Activated gamma-delta T cell (primary cell): ENCODE measurements around the gene SCMH1.
"Not testable (repeated sequence)": the region's sequence is repeated elsewhere in the genome, so short reads cannot be mapped to it uniquely, and the experiment has no call there.

Source experiments
- DNase-seq: peaks from one replicate; lab custom pipeline; 2025; lab: John Stamatoyannopoulos, UW

SCMH1 gene

DNA sequence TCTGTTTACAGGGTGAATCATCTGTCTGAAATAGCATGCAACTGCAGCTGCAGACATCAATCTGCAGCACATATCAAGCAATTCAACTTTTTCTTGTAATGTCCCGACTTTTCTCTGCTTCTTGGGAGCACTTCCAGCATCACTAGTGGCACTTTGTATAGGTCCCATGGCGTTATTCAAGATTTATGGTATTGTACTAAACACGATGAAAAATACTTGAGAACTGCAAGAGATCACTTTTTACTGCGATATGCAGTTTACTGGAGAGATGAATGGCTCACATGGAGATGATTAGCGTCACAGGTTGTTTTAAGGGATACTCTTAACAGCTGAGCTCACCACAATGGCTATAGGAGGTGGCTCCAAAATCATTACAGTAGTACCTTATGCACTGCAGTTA lies 7.2 kb upstream of the SCMH1 start:
- no peak for DNase-seq

DNA sequence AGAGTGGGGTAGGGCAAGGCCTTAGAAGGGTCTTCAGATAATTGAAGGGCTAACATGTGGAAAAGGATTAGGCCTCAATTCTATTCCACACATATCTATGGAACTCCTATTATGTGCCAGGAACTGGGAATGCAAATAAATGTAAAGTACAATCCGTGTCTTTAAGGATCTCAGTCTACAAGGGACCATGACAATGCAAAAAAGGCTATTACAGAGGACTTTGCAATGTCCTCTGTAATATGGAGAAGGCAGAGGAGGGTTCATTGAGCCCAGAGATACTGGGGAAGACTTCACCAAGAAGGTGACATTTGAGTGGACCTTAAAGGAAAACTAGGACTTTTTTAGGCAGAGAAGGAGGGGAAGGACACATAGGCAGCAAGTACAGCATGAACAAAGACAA lies 4.5 kb upstream of the SCMH1 start:
- DNase-seq = no peak

DNA sequence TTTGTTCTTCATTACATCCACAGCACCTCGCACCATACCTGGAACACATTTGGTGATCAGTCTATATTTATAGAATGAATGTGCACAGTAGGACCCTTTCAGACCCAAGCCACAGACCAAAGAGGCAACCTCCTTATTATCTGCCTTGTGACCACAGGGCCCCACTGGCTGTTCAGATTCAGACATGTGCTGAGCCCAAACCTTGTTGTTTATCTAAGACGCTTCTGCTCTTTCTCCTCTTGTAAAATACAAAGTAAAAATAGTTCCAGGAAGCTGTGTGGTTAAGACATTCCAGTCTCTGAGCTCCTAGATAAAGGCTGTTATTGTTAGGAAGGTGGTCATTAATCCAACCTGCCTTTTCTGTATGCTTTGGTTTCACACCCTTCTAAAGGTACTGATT lies 3.6 kb upstream of the SCMH1 start:
- DNase-seq = no peak

DNA sequence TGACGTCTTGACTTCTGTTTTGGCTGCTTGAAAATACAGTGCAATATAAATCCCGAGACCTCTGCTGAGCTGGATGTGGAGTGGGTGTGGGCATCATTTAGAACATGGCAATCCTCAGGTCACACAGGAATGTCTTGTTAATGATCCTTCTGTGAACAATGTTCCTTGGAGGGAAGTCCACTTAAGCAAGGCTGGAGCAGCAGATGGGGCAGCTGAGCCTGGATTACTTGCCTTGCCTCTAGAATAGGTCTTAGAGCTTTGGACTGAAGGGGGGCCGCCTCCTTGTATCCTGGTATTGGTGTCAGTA lies 926 bp upstream of the SCMH1 start:
- no peak for DNase-seq

DNA sequence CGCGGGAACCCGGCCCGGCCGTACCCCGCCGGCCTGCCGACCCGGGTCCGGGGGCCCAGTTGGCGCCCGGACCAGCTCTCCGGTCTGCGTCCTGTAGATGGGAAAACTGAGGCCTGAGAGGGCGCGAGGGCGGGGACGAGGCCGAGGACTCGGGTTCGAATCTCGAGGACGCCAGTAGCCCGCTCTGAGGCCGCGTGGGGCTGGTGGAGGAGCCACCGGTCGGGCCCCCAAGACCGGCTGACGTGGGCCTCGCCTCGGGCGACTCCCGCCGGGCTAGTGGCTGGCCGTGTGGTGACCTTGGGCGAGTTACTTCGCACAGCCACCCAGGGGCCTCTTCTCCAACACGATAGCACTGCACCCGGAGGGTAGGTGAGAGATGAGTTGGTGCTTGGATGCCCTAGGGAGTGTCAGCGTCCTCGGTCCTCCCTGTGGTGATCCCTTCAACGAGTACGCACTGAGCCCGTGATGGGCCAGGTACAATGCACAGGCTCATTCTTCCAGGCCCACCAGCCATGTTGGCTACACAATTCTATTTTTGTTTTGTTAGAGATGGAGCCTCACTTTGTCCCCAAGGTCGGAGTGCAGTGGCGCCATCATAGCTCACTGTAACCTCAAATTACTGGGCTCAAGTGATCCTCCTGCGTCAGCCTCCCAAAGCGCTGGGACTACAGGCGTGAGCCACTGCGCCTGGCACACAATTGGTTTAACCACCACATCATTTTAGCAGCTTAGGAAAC lies 404 bp upstream of the SCMH1 start:
- DNase-seq = peak; percentile 22

DNA sequence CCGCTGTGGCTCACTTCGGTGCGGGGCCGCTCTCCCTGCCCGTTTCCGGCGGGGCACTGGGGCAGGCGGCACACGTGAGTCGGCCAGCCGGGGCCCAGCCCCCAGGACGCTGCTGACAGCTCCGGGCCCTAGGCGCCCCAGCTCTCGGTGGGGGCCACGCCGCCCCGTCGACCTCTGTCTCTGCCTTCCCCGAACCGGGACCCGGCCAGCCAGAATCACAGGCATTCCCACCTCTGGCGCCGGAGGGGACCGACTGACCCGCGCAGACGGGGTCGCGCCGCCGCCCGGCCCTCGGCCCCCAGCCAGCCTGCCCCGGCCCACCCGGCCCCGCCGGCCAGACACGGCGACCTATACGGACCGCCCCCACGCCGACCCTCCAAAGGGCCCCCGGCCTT lies 755 bp downstream of the SCMH1 start:
- peak; percentile 26 for DNase-seq

DNA sequence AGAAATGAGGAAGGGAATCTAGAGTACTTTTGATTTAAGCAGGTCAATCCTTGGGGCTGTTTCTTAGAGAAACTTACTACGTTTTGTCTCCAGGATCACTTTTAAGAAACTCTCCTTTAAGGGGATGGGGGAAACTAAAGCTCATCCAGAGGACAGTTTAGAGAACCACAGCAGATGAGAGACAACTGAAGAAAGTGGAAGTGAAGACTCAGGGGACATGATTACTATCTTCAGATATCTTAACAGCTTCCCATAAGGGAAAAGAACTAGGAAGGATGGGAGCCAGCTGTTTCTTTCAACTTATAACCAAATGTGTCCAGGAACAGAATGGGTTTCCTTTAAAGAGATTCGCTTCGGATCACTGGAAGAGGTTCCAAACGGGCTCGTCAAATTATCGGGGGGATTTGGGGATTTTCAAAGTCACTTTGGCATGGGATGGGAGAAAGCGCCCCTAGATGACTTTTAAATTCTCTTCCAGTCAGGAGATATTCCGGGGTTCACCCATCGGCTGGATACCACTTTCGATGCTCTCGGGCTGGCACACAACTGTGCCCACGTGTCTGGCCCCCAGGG lies 1.2 kb downstream of the SCMH1 start:
- DNase-seq = no peak

DNA sequence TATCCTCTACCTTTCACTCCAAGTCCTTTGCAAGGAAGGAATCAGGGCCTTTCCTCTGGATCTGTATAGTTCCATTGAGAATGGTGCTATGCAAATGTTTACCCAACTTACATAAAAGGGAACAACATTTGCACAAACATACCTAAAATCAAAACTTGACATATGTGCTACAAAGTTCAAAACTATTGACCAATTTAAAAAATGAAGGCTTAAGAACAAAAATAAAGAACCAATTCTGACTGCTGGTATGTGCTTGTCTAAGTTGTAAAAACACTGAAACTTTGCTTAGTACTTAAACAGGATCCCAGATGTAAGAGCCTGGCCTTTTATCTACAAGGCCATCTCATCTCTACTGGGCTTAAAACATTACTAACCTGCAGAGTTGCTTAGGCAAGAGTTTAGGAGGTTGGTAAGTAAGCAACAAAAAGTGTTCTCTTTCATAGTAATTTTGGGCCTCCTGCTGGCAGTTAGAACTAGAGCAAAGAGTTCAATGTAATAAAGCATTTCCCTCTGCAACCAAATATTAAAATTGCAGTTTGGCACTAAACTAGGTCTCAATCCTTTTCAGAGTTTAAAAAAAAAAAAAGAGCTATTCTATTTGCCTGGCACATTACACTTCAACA lies 2.0 kb downstream of the SCMH1 start:
- no peak for DNase-seq

DNA sequence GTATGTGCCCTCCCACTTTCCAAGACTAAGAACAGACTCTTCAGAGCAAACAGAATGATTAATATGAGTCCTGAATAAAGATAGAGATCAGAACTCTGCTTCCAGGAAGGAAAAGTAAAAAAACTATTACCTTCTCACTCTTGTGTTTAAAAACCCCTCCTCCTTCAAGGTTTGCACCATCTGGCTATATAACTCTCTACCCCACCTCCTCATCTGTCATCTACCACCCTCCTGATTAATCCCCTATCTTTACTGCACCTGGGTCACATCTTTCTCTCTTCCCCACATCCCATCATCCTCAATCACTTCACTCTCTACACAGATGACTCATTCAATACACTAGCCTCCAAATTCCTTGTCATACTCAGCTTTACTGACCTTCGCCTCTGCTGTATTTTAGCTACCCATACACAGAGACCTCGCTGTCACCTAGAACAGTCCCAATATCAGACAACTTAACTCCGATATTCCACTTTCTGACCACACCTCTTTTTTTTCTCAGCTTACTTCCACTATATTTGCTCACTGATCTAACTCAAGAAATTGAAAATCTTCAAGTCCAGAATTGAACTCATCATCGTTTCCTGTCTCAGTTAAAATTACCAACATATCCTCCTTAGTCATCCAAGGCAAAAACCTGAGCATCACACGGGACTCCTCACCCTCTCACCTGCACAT lies 3.7 kb downstream of the SCMH1 start:
- no peak for DNase-seq

DNA sequence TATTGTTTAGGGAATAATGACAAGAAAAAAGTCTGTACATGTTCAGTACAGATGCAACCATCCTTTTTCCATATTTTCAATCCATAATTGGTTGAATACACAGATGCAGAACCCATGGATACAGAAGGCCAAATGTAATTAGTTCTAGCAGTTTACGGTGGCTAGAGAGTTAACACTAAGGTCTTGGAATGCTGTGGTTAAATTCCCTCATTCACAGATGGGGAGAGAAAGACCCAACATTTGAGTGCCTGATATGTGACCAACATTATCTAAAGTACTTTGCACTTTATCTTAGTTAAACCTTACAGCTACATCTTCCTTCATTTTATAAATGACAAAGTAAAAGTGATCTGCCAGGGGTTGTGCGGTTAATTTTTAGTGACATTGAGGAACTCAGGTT lies 5.3 kb downstream of the SCMH1 start:
- no peak for DNase-seq

DNA sequence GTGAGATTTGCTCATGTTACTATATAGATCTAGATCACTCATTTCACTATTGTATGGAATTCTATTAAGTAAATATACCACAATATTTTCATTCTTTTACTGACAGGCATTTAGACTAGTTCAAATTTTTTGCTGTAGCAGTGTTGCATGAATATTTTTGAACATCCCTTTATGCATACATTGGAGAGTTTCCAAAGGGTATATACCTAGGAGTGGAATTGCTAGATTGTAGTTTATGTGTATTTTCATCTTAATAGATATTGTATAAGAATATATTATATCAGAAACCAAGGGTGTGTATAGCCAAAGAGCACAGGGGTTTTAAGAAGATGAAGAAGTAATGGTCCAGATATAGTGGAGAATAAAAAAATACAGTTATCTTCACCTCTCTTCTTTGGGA lies 6.2 kb downstream of the SCMH1 start:
- no peak for DNase-seq

DNA sequence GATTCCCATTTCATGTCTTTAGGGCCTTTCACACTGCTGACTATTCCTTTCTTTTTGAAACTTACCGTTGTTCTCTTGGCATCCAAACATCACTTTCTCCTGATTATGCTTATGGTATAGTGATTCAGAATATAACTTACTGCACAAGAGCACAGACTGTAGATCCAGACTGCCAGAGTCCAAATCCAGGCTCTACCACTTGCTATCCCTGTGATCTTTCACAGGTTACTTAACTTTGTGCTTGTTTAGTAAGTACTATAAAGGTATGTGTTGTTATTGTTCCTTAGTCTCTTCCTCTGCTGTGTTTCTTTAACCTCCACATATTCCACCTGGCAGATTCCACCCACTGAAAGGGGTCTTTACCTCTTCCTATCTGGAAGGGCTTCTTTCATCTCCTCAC lies 8.4 kb downstream of the SCMH1 start:
- no peak for DNase-seq

DNA sequence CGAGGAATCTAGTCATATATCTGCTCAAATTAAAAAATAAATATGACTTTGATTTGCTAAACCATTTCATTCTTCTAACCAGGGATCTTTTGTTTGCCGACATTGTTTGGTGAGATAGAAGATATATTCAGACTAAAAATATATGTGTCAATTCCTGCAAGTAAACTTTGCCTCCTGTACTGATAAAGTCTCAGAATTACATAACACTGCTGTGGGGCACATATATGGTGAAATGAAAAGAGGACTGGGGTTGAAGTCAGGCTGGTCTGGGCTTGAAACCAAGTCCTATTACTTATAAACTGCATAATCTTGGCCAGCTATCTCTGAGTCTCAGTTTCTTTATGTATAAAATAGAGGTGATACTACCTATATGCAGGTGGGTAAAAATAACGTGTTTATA lies 9.8 kb downstream of the SCMH1 start:
- DNase-seq = no peak

DNA sequence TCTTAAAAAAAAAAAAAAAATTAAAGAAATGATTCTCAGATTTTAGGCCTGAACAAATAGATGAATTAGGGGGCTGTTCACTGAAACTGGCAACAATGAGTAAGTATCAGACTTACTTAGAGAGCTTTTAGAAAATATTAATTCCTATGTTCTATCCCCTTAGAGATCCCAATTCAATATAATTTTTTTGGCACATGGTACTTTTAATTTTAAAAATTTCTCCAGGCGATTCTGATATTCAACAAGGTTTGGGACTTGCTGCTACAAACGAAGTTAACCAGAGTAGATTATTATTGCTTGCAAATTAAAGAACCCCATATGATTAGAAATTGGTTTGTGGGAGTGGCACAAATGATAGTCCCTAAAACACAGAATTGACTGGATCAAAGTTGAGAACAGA lies 11.4 kb downstream of the SCMH1 start:
- no peak for DNase-seq

DNA sequence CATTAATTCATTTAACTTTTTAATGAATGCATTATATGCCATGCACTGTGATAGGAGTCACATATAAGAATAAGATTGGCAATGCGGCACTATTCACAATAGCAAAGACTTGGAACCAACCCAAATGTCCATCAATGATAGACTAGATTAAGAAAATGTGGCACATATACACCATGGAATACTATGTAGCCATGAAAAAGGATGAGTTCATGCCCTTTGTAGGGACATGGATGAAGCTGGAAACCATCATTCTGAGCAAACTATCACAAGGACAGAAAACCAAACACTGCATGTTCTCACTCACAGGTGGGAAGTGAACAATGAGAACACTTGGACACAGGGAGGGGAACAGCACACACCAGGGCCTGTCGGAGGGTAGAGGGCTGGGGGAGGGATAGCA lies 12.9 kb downstream of the SCMH1 start:
- not testable (repeated sequence) for DNase-seq

DNA sequence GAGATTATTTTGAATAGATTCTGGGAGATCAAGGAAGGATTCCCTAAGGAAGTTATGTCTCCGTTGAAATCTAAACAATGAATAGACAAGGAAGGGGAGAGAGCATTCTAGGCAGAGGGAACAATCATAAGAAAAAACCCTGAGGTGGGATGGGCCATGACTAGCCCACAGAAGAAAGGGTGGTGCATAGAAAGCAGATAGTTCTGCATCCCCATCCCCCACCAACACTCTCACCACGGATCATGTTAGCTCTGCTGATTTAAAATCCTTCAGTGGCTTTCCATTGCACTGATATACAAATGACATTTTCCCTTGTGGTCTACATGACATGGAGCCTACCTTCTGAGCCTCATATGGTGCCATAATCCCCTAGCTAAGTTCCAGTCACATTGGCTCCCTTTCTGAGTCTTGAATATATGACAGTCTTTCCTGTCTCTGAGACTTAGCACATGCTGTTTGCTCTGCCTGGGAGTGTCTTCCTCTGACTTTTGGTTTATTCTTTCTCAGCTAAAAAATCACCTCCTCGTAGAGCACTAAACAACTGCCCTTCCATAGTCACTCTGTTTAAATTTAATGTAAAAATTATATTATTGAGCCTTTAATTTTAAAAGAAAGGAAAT lies 15.2 kb downstream of the SCMH1 start:
- no peak for DNase-seq

DNA sequence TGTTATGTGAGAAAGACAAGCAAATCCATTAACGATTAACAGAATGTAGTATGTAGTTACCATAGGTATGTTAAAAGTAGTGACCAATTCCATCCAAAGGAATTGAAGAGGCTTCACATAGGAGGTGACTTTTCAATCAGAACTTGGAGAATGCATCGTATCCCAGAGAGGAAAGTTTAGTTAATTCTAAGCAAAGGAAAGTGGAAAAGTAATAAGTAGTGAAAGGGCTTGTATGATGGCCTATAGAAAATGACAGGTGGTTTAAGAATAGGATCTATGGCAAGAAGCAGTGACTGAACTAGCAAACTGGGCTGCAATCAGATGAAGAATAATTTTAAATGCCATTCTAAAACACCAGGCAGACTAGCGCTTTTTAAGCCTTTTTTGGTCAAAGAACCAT lies 16.6 kb downstream of the SCMH1 start:
- no peak for DNase-seq

DNA sequence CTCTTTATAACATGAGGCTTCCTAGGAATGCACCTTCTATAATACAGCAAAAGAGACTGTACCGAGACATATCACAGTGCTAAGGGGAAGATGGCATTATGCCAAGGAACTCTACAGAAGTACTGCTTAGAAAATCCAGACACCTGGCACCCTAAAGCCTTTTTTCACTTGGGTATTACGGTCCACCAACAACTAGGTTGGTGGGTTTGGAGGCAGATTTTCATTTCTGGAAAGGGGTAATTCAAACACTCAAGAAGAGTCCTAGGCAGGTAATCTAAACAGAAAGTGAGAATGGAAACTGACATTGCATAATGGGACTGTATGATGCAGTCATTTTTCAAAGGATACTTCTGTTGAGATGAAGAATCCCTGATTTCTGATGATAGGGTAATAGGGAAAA lies 19.6 kb downstream of the SCMH1 start:
- no peak for DNase-seq

DNA sequence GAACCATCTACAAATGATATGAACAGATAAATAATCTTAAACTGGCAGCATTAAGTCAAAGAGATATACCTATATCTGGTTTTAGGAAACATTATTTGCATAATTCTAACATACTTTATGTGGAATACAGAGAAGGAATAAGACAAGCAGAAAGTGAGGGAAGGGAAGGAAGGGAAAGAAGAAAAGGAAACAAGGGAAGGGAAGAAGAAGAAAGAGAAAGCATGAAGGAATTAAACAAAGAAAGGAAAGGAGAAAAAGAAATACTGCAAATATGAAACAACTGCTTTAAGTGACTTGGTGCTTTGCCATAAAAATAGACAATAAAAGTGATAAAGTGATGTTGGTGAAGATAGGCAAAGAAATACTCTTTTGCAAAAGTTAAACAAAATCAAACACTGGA lies 20.1 kb downstream of the SCMH1 start:
- DNase-seq = no peak

DNA sequence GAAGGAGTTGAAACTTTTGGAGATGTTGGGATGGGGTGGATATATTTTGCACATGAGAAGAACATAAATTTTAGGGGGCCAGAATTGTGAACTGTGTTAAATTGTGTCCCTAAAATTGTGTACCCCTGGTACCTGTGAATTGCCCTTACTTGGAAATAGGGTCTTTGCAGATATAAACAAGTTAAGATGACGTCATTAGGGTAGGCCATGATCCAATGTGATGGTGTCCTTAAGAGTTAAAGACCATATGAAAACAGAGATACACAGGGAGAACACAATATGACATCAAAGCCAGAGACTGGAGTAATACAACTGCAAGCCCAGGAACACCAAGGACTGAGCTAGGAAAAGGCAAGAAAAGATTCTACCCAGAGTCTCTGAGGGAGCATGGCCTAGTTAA lies 24.0 kb downstream of the SCMH1 start:
- DNase-seq = no peak

DNA sequence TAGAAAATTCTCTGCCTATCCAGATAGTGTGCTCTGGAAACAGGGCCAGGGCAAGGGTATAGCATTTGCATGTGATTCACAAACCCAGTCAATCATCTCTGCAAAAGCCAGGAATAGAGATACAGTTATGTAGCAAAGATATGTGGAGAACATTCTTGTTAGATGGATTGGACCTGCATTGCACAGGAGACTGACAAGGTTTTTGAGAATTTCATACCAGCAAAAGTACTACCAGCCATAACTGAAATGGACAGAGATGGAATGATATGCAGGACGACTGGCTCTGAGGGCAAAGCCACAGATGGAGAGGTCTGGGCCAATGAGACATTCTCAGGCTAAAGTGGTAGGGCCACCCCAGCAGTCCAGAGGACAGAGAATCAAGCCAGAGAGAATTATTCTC lies 24.7 kb downstream of the SCMH1 start:
- no peak for DNase-seq

DNA sequence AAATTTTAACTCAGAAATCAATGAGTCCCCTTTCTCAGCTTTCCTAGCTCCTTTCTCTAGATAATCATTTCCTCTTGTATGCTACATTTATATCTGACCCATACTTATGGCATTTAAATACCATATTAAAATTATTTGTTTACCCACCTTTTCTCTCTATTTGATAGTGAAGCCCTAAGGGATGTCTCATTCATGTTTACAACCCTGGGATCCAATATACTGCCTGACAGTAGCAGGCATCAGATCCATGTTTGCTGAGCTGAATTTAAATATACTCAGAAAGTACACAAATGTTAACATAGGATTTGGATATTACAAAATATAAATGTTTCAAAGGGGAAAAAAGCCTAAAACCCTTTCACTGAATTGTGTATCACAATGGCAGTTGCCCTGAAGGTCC lies 26.5 kb downstream of the SCMH1 start:
- DNase-seq = no peak

DNA sequence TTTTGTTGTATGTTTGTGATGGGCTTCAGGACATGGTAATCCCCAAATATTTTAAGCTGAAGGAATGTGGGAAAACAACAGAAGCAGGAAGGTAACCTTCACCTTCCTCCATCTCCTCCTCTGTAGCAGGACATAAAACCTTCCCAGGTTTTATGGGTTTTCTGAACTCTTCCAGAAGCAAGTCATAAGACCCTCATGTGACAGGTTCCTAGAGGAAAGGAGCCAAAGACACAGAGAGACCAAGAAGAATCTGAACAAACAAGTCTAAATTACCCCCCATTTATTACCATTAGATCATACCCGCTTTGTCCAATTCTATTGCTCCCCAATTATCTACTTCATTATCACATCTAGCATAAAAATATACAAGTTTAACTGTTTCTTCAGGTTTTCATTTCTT lies 28.8 kb downstream of the SCMH1 start:
- DNase-seq = no peak
